Urothelium cell line (cell line): ENCODE results near the gene SMURF1.
A peak's percentile ranks its signal among the peaks of the same experiment; 100 is the strongest.

ENCODE experiments used
- DNase-seq: peaks from one replicate; pipeline ENCODE4 v3.0.0; 2011; ENCODE audit warnings: low spot score, mixed read lengths
- FAIRE-seq: peaks from 2 replicates; lab custom pipeline; 2011; peaks lifted over from hg19 to GRCh38; lab: Jason Lieb, UNC

Gene SMURF1

GRCh38 chr7:98995523-98996149 lies 148.3 kb downstream of the SMURF1 start:
- no peak for DNase-seq
- FAIRE-seq = no peak

DNA sequence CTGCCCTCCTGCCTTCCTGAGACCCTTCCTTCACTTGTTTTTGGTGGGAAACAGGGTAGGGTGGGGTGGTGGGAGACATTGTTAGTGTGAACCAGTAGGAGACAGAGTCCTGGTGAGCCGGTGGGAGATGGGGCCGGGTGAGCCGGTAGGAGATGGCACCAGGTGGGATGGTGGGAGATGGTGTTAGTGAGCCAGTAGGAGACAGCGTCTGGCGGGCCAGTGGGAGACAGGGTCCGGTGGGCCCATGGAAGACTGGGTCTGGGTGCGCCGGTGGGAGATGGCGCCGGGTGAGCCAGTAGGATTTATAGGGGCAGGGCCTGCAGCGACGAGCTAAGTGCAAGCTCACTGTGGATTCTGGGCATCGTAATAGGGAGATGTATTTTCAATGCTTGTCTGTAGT lies 148.8 kb downstream of the SMURF1 start:
- FAIRE-seq (no peak), DNase-seq (no peak)

- FAIRE-seq = no peak
- no peak for DNase-seq
Observed at GRCh38 chr7:98994046-98994944, 149.6 kb downstream of the SMURF1 start.

GRCh38 chr7:98993024-98993897 lies 150.6 kb downstream of the SMURF1 start:
- no peak for FAIRE-seq
- no peak for DNase-seq

- FAIRE-seq (no peak), DNase-seq (no peak)
Observed at GRCh38 chr7:98992076-98992475, 151.8 kb downstream of the SMURF1 start.

- DNase-seq = no peak
Observed at GRCh38 chr7:98991141-98991540, 152.8 kb downstream of the SMURF1 start.

GRCh38 chr7:98990356-98990755 lies 153.6 kb downstream of the SMURF1 start:
- FAIRE-seq (no peak), DNase-seq (no peak)

More at GRCh38 chr7:98991141-98991540, 152.8 kb downstream of the SMURF1 start:
- no peak for FAIRE-seq

- FAIRE-seq (no peak), DNase-seq (no peak)
Observed at GRCh38 chr7:98988641-98989040, 155.3 kb downstream of the SMURF1 start.

DNA sequence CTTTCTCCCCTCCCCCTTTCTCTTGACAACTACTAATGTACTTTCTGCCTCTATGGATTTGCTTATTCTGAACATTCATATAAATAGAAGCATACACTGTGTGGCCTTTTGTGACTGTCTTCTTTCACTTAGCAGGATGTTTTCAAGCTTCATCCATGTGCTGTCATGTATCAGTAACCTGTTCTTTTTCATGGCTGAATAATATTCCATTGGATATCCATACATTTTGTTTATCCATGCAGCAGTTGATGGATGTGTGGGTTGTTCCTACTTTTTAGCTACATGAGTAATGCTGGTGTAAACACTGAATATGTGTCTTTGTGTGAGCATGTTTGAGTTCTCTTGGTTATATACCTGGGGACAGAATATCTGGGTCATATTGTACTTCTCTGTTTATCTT lies 158.0 kb downstream of the SMURF1 start:
- no peak for DNase-seq
- no peak for FAIRE-seq

- peak; percentile 20 for FAIRE-seq
- DNase-seq = no peak
Observed at GRCh38 chr7:98985406-98985805, 158.5 kb downstream of the SMURF1 start.

GRCh38 chr7:98984126-98984525 lies 159.8 kb downstream of the SMURF1 start:
- FAIRE-seq = no peak

GRCh38 chr7:98982686-98983085 lies 161.2 kb downstream of the SMURF1 start:
- DNase-seq (no peak), FAIRE-seq (no peak)

More at GRCh38 chr7:98984126-98984525, 159.8 kb downstream of the SMURF1 start:
- DNase-seq = no peak

DNA sequence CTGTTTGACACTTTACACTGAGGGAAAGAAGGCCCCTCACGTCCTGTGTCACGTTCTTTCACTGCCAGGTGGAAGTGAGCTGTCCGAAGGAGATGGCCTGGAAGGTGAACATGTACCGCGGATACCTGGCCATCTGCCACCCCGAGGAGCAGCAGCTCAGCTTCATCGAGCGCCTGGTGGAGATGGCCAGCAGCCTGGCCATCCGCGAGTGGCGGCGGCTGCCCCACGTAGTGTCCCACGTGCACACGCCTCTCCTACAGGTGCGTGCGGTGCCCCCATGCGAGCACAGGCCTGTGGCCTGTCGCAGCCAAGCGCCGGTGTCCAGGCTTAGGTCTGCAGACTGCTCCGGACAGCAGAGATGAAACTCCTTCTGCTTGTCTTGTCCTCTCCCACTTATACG lies 162.2 kb downstream of the SMURF1 start:
- FAIRE-seq (peak; percentile 46), DNase-seq (no peak)

DNA sequence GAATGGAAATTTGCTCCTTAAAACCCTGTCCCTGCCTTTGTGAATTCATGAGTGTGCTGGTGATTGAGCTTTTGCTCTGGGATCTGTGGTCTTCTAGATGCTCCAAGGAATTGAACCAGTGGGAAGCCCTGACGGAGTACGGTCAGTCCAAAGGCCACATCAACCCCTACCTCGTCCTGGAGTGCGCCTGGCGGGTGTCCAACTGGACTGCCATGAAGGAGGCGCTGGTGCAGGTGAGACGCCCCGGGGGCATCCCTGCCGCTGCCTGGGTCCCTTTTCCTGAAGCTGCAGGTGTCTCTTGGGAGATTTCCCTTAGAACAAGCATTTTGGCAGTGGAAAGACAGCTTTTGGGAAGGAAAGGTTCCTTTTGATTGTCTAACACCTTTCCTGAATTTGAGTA lies 165.2 kb downstream of the SMURF1 start:
- DNase-seq = no peak
- no peak for FAIRE-seq
